ENCODE results near the gene ZFP64. TPM values are rescaled to one million over a fixed set of nuclear protein-coding genes. Genes with fewer than 3 reads are reported as not detected.

The ZFP64 gene
- total and polyA plus RNA-seq, 10 donors: 3.2 to 16.5 (median 11.2) TPM

GRCh38 chr20:52153896-52154295 lies 37.7 kb downstream of the ZFP64 start:
- intact Hi-C loops (cut with DNase I; ENCODE audit: low total_unique reads): loop anchor here (10.0 kb wide), 1 partner anchor 519 kb away; no protein-coding TSS in a partner anchor
- H3K9me3 ChIP-seq: peaks cover 0 to 10% (median 3%) of the 10 kb centered on the region in 8 donors
- H3K36me3 ChIP-seq: peaks cover 4 to 76% (median 37%) of the 10 kb centered on the region in 6 donors
- H3K4me3 ChIP-seq: no peak overlapping the region
- H3K27me3 ChIP-seq (replicated peaks in 1 of 7): no peaks in the 10 kb centered on the region
- WGBS, 5 donors: 87 to 96% (median 94%) methylated on average over 7 of the region's 7 CpGs
- no peaks in the 10 kb centered on the region for H3K4me1 ChIP-seq
- TF ChIP-seq, protein P1, sequence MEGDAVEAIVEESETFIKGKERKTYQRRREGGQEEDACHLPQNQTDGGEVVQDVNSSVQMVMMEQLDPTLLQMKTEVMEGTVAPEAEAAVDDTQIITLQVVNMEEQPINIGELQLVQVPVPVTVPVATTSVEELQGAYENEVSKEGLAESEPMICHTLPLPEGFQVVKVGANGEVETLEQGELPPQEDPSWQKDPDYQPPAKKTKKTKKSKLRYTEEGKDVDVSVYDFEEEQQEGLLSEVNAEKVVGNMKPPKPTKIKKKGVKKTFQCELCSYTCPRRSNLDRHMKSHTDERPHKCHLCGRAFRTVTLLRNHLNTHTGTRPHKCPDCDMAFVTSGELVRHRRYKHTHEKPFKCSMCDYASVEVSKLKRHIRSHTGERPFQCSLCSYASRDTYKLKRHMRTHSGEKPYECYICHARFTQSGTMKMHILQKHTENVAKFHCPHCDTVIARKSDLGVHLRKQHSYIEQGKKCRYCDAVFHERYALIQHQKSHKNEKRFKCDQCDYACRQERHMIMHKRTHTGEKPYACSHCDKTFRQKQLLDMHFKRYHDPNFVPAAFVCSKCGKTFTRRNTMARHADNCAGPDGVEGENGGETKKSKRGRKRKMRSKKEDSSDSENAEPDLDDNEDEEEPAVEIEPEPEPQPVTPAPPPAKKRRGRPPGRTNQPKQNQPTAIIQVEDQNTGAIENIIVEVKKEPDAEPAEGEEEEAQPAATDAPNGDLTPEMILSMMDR (IDR thresholded peaks at IDR 0.05 in 8 of 11, conservative IDR thresholded peaks at IDR 0.05 in 3 of 11): no peak
- TF ChIP-seq POLR2A (IDR thresholded peaks at IDR 0.05) (no peak), POLR2AphosphoS5 (IDR thresholded peaks at IDR 0.05) (no peak)
- DNase-seq: no peak
- no peak overlapping the region for H3K27ac ChIP-seq

GRCh38 chr20:52152921-52153320 lies 38.7 kb downstream of the ZFP64 start:
- 96 to 98% (median 97%) methylated on average over 12 to 19 of the region's 19 CpGs for WGBS, 5 donors
- Histone ChIP-seq H3K27ac (no peak overlapping the region), H3K27me3 (replicated peaks in 1 of 7) (no peaks in the 10 kb centered on the region), H3K4me3 (no peak overlapping the region), H3K9me3 (peaks cover 0 to 9% (median 3%) of the 10 kb centered on the region in 8 donors), H3K36me3 (peaks cover 0 to 66% (median 28%) of the 10 kb centered on the region in 6 donors), H3K4me1 (no peaks in the 10 kb centered on the region)
- DNase-seq: no peak
- TF ChIP-seq, protein P1 (IDR thresholded peaks at IDR 0.05 in 8 of 11, conservative IDR thresholded peaks at IDR 0.05 in 3 of 11): no peak
- TF ChIP-seq POLR2AphosphoS5 (IDR thresholded peaks at IDR 0.05) (no peak), POLR2A (IDR thresholded peaks at IDR 0.05) (no peak)
- intact Hi-C loops (cut with DNase I; ENCODE audit: low total_unique reads): loop anchor here (10.0 kb wide), 1 partner anchor 518 kb away; no protein-coding TSS in a partner anchor

GRCh38 chr20:52152416-52152815 lies 39.2 kb downstream of the ZFP64 start:
- H3K36me3 ChIP-seq: peaks cover 0 to 61% (median 25%) of the 10 kb centered on the region in 6 donors
- H3K27me3 ChIP-seq (replicated peaks in 1 of 7): no peaks in the 10 kb centered on the region
- TF ChIP-seq POLR2AphosphoS5 (IDR thresholded peaks at IDR 0.05) (peak in 1 of 3 donors; percentile 21), POLR2A (IDR thresholded peaks at IDR 0.05) (no peak)
- no peak overlapping the region for H3K27ac ChIP-seq
- H3K9me3 ChIP-seq: peaks cover 0 to 4% (median 1%) of the 10 kb centered on the region in 8 donors
- 94 to 96% (median 96%) methylated on average over 21 to 26 of the region's 26 CpGs for WGBS, 5 donors
- intact Hi-C loops (cut with DNase I; ENCODE audit: low total_unique reads): loop anchor here (10.0 kb wide), 1 partner anchor 518 kb away; no protein-coding TSS in a partner anchor
- no peaks in the 10 kb centered on the region for H3K4me1 ChIP-seq
- DNase-seq: no peak
- H3K4me3 ChIP-seq: no peak overlapping the region

GRCh38 chr20:52150440-52151258 lies 40.9 kb downstream of the ZFP64 start:
- TF ChIP-seq, protein P1 (IDR thresholded peaks at IDR 0.05 in 8 of 11, conservative IDR thresholded peaks at IDR 0.05 in 3 of 11): peak in 10 of 11 experiments; percentile 6 to 77 (median 58)
- TF ChIP-seq POLR2A (IDR thresholded peaks at IDR 0.05): no peak
- TF ChIP-seq POLR2AphosphoS5 (IDR thresholded peaks at IDR 0.05): no peak
- Histone ChIP-seq H3K27me3 (replicated peaks in 1 of 7) (no peaks in the 10 kb centered on the region), H3K4me1 (no peaks in the 10 kb centered on the region), H3K4me3 (no peak overlapping the region), H3K27ac (no peak overlapping the region), H3K9me3 (no peaks in the 10 kb centered on the region), H3K36me3 (peaks cover 0 to 43% (median 16%) of the 10 kb centered on the region in 6 donors)
- WGBS, 5 donors: 58 to 77% (median 68%) methylated on average over 2 of the region's 2 CpGs
- no peak for DNase-seq
- intact Hi-C loops (cut with DNase I; ENCODE audit: low total_unique reads): loop anchor here (10.0 kb wide), 1 partner anchor 516 kb away; no protein-coding TSS in a partner anchor
